Measurements from ENCODE around the gene VSTM1. TPM values are rescaled to one million over a fixed set of nuclear protein-coding genes. Genes with fewer than 3 reads are reported as not detected.

The VSTM1 gene
- total and polyA plus RNA-seq, 4 donors, result 0.07 to 1.3 TPM; not detected in 2

- Histone ChIP-seq H3K27ac (ENCODE audit: low read depth in 1 of 2, low read length in 2 of 2) (no peak overlapping the region), H3K4me3 (ENCODE audit: low read depth in 1 of 3, low read length in 3 of 3) (no peak overlapping the region), H3K9ac (ENCODE audit: low read depth in 1 of 2, low read length in 2 of 2) (no peak overlapping the region), H3K27me3 (ENCODE audit: control insufficient read depth in 4 of 4, insufficient read depth in 4 of 4, low read length in 3 of 4) (no peaks in the 10 kb centered on the region), H3K4me1 (ENCODE audit: control insufficient read depth in 4 of 4, insufficient read depth in 4 of 4, low read length in 3 of 4) (peaks cover 0 to 24% (median 9%) of the 10 kb centered on the region in 4 donors), H3K9me3 (ENCODE audit: control insufficient read depth in 4 of 4, low read length in 3 of 4) (no peaks in the 10 kb centered on the region), H3K36me3 (ENCODE audit: control insufficient read depth in 4 of 4, insufficient read depth in 3 of 4, low read depth in 1 of 4, low read length in 3 of 4) (peaks cover 14 to 44% (median 16%) of the 10 kb centered on the region in 4 donors)
- 95% methylated on average over 10 of the region's 10 CpGs for WGBS
- no peak for TF ChIP-seq NR2F2 (IDR thresholded peaks at IDR 0.05)
- TF ChIP-seq HNF4G (IDR thresholded peaks at IDR 0.05), result no peak
- no peak for TF ChIP-seq FOXA1 (IDR thresholded peaks at IDR 0.05)
- no peak for DNase-seq (ENCODE audit: low spot score)
Observed at GRCh38 chr19:54105796-54106195, 42.1 kb upstream of the VSTM1 start.

GRCh38 chr19:54104998-54105715, 41.5 kb upstream of the VSTM1 start:
- H3K27ac ChIP-seq (ENCODE audit: low read depth in 1 of 2, low read length in 2 of 2), result no peak overlapping the region
- H3K4me3 ChIP-seq (ENCODE audit: low read depth in 1 of 3, low read length in 3 of 3), result no peak overlapping the region
- WGBS, result 73% methylated on average over 11 of the region's 11 CpGs
- H3K9me3 ChIP-seq (ENCODE audit: control insufficient read depth in 4 of 4, low read length in 3 of 4), result no peaks in the 10 kb centered on the region
- H3K27me3 ChIP-seq (ENCODE audit: control insufficient read depth in 4 of 4, insufficient read depth in 4 of 4, low read length in 3 of 4), result no peaks in the 10 kb centered on the region
- H3K4me1 ChIP-seq (ENCODE audit: control insufficient read depth in 4 of 4, insufficient read depth in 4 of 4, low read length in 3 of 4), result peaks cover 0 to 24% (median 9%) of the 10 kb centered on the region in 4 donors
- no peak overlapping the region for H3K9ac ChIP-seq (ENCODE audit: low read depth in 1 of 2, low read length in 2 of 2)
- H3K36me3 ChIP-seq (ENCODE audit: control insufficient read depth in 4 of 4, insufficient read depth in 3 of 4, low read depth in 1 of 4, low read length in 3 of 4), result peaks cover 11 to 37% (median 15%) of the 10 kb centered on the region in 4 donors
- no peak for TF ChIP-seq REST (IDR thresholded peaks at IDR 0.05)
- DNase-seq (ENCODE audit: low spot score), result no peak

GRCh38 chr19:54102421-54103169, 38.9 kb upstream of the VSTM1 start, which contains the start of gene NDUFA3:
Gene NDUFA3 (plus strand): TSS chr19:54102855. CDS start chr19:54102879, 24 bp downstream.
- H3K9ac ChIP-seq (ENCODE audit: low read depth in 1 of 2, low read length in 2 of 2), result peak within 1 kb of the TSS; percentile 26 to 81
- H3K27ac ChIP-seq (ENCODE audit: low read depth in 1 of 2, low read length in 2 of 2), result peak within 1 kb of the TSS; percentile 36 to 55
- peak within 1 kb of the TSS; percentile 93 to 94 (median 94) for H3K4me3 ChIP-seq (ENCODE audit: low read depth in 1 of 3, low read length in 3 of 3)
- peaks cover 0 to 15% (median 8%) of the 10 kb centered on the region in 4 donors for H3K36me3 ChIP-seq (ENCODE audit: control insufficient read depth in 4 of 4, insufficient read depth in 3 of 4, low read depth in 1 of 4, low read length in 3 of 4)
- 3% methylated on average over 54 of the region's 54 CpGs for WGBS
- no peaks in the 10 kb centered on the region for H3K9me3 ChIP-seq (ENCODE audit: control insufficient read depth in 4 of 4, low read length in 3 of 4)
- H3K4me1 ChIP-seq (ENCODE audit: control insufficient read depth in 4 of 4, insufficient read depth in 4 of 4, low read length in 3 of 4), result peaks cover 0 to 24% (median 9%) of the 10 kb centered on the region in 4 donors
- no peaks in the 10 kb centered on the region for H3K27me3 ChIP-seq (ENCODE audit: control insufficient read depth in 4 of 4, insufficient read depth in 4 of 4, low read length in 3 of 4)
- peak; percentile 96 for DNase-seq (ENCODE audit: low spot score)
- TF ChIP-seq HNF4G (IDR thresholded peaks at IDR 0.05), result no peak
- TF ChIP-seq ZBTB33 (IDR thresholded peaks at IDR 0.05), result peak; percentile 96
- no peak for TF ChIP-seq JUND (IDR thresholded peaks at IDR 0.05)
- no peak for TF ChIP-seq RAD21 (IDR thresholded peaks at IDR 0.05)
- no peak for TF ChIP-seq ATF3 (IDR thresholded peaks at IDR 0.05)
- TF ChIP-seq YY1 (IDR thresholded peaks at IDR 0.05), result peak; percentile 99
- no peak for TF ChIP-seq EGR1 (IDR thresholded peaks at IDR 0.05; ENCODE audit: low read depth in 2 of 2)
- TF ChIP-seq NR2F2 (IDR thresholded peaks at IDR 0.05), result no peak
- no peak for TF ChIP-seq CTCF (IDR thresholded peaks at IDR 0.05; ENCODE audit: low read depth, low read length, missing input control)
- TF ChIP-seq RXRA (IDR thresholded peaks at IDR 0.05), result no peak
- TF ChIP-seq HNF4A (conservative IDR thresholded peaks at IDR 0.05), result no peak
- TF ChIP-seq FOXA2 (IDR thresholded peaks at IDR 0.05), result no peak
- peak in 1 of 2 donors; percentile 80 for TF ChIP-seq GABPA (IDR thresholded peaks at IDR 0.05 in 1 of 2, conservative IDR thresholded peaks at IDR 0.05 in 1 of 2)
- no peak for TF ChIP-seq TAF1 (conservative IDR thresholded peaks at IDR 0.05)
